ENCODE measurements around the gene KISS1R. TPM values are rescaled to one million over a fixed set of nuclear protein-coding genes. Genes with fewer than 3 reads are reported as not detected.

The KISS1R gene
- total RNA-seq, 1 experiment from 2014 or later, result not detected

DNA sequence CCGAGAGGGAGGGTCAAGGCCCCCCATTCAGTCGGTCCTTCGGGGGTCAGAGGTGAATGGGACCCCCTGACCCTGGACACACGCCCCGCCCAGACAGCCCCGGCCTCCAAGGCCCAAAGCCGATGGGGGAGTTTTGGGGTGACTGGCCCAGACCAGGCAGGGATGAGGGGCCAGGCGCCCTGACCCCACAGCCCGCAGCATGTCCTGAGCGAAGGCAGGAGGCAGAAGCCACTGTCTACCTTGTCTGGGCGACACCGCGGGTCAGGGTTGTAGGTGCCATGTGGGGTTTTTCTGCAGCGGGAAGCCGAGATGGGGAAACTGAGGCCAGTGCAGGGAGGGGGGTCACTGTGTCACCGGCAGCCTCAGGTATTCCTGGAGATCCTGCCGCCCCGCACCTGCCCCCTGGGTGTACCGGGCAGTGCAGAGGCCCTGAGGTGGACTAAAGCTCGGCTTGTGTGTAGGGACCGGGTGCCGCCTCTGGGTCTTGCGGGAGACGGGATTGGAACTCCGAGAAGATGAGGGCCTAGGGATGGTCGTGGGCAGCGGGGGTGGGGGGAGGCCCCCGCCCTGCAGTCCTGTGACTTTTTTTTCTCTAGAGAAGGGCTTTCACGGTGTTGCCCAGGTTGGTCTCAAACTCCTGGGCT is 17.2 kb downstream of the KISS1R start:
- H3K4me3 Mint-ChIP-seq (ENCODE audit: low read depth, unreplicated experiment), result no peak overlapping the region
- H3K27me3 Mint-ChIP-seq (ENCODE audit: unreplicated experiment), result peaks cover 19% of the 10 kb centered on the region
- peaks cover 6% of the 10 kb centered on the region for H3K36me3 Mint-ChIP-seq (ENCODE audit: insufficient read depth, unreplicated experiment)
- TF ChIP-seq, protein P1, sequence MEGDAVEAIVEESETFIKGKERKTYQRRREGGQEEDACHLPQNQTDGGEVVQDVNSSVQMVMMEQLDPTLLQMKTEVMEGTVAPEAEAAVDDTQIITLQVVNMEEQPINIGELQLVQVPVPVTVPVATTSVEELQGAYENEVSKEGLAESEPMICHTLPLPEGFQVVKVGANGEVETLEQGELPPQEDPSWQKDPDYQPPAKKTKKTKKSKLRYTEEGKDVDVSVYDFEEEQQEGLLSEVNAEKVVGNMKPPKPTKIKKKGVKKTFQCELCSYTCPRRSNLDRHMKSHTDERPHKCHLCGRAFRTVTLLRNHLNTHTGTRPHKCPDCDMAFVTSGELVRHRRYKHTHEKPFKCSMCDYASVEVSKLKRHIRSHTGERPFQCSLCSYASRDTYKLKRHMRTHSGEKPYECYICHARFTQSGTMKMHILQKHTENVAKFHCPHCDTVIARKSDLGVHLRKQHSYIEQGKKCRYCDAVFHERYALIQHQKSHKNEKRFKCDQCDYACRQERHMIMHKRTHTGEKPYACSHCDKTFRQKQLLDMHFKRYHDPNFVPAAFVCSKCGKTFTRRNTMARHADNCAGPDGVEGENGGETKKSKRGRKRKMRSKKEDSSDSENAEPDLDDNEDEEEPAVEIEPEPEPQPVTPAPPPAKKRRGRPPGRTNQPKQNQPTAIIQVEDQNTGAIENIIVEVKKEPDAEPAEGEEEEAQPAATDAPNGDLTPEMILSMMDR (IDR thresholded peaks at IDR 0.05; ENCODE audit: unreplicated experiment), result no peak
- DNase-seq, result no peak
- intact Hi-C loops (cut with micrococcal nuclease; ENCODE audit: unreplicated experiment), result no loop called here
- CTCF ChIA-PET, result no interaction called here
- BruUV-seq (replicated peaks), result no TSS peak
- no peaks in the 10 kb centered on the region for H3K4me1 Mint-ChIP-seq (ENCODE audit: low read depth, unreplicated experiment)
- no peaks in the 10 kb centered on the region for H3K9me3 Mint-ChIP-seq (ENCODE audit: low read depth, unreplicated experiment)
- no peak overlapping the region for H3K27ac Mint-ChIP-seq (ENCODE audit: unreplicated experiment)

DNA sequence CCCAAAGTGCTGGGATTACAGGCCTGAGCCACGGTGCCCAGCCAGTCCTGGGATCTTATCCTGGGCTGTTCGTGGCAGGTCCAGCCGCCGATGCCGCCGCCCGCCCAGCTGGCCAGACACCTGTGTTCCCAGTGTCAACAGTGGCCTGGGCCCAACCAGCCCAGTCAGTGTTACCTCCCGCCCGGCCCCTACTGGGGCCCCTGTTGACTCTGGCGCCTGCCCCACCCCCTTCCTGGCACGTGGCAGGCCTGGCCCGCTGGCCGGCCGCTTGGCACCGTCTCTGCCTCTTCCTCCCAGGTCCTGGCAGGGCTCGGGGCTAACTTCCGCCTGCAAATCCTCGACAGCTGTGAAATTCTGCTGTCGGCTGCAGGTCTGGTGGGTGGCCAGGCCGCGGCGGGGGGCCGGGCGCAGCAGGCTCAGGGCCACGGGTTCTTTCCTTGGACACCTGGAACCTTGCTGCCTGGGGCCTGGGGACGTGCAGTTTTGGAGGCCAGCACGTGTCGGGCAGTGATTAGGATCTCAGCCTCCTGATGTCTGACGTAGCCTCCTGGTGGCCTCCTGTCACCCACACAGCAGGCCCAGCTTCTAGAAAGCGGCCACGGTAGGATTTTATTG is 17.8 kb downstream of the KISS1R start:
- H3K4me3 Mint-ChIP-seq (ENCODE audit: low read depth, unreplicated experiment), result no peak overlapping the region
- peak; percentile 86 for DNase-seq
- no peak overlapping the region for H3K27ac Mint-ChIP-seq (ENCODE audit: unreplicated experiment)
- peaks cover 2% of the 10 kb centered on the region for H3K4me1 Mint-ChIP-seq (ENCODE audit: low read depth, unreplicated experiment)
- TF ChIP-seq, protein P1 (IDR thresholded peaks at IDR 0.05; ENCODE audit: unreplicated experiment), result no peak
- peaks cover 6% of the 10 kb centered on the region for H3K36me3 Mint-ChIP-seq (ENCODE audit: insufficient read depth, unreplicated experiment)
- peaks cover 26% of the 10 kb centered on the region for H3K27me3 Mint-ChIP-seq (ENCODE audit: unreplicated experiment)
- no peaks in the 10 kb centered on the region for H3K9me3 Mint-ChIP-seq (ENCODE audit: low read depth, unreplicated experiment)
- no TSS peak for BruUV-seq (replicated peaks)
- CTCF ChIA-PET, result no interaction called here
- intact Hi-C loops (cut with micrococcal nuclease; ENCODE audit: unreplicated experiment), result no loop called here

DNA sequence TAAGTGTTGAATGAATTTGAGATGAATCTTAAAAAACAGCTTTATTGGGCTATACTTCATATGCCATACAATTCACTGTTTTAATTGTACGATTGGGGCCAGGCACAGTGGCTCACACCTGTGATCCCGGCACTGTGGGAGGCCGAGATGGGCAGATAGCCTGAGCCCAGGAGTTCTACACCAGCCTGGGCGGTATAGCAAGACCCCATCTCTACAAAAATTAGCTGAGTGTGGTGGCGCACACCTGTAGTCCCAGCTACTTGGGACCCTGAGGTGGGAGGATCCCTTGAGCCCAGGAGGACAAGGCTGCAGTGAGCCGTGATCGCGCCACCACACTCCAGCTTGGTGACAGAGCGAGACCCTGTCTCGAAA is 19.0 kb downstream of the KISS1R start:
- Mint-ChIP-seq H3K27me3 (ENCODE audit: unreplicated experiment) (peaks cover 32% of the 10 kb centered on the region), H3K36me3 (ENCODE audit: insufficient read depth, unreplicated experiment) (peaks cover 12% of the 10 kb centered on the region), H3K4me1 (ENCODE audit: low read depth, unreplicated experiment) (peaks cover 9% of the 10 kb centered on the region), H3K4me3 (ENCODE audit: low read depth, unreplicated experiment) (no peak overlapping the region), H3K27ac (ENCODE audit: unreplicated experiment) (no peak overlapping the region), H3K9me3 (ENCODE audit: low read depth, unreplicated experiment) (no peaks in the 10 kb centered on the region)
- BruUV-seq (replicated peaks), result no TSS peak
- TF ChIP-seq, protein P1 (IDR thresholded peaks at IDR 0.05; ENCODE audit: unreplicated experiment), result no peak
- intact Hi-C loops (cut with micrococcal nuclease; ENCODE audit: unreplicated experiment), result no loop called here
- no peak for DNase-seq
- CTCF ChIA-PET, result no interaction called here

DNA sequence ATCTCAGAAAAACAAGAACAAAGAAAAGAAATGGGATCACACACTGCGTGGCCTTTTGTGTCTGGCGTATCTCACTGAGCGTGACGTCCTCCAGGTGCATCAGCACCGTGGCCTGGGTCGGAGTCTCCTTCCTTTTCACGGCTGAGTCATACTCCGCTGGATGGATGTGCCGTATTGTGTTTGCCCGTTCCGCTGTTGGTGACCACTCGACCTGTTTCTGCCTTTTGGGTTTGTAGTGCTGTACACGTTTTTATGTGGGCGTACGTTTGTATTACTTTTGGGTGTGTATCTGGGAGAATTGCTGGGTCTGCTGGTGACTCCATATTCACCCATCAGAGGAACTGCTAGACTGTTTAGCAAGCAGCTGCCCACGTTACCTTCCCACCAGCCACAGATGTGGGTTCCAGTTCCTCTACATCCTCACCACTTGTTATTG is 20.1 kb downstream of the KISS1R start:
- peaks cover 30% of the 10 kb centered on the region for H3K27me3 Mint-ChIP-seq (ENCODE audit: unreplicated experiment)
- H3K27ac Mint-ChIP-seq (ENCODE audit: unreplicated experiment), result no peak overlapping the region
- CTCF ChIA-PET, result no interaction called here

More for the DNA sequence above, 20.1 kb downstream of the KISS1R start:
- Mint-ChIP-seq H3K4me3 (ENCODE audit: low read depth, unreplicated experiment) (no peak overlapping the region), H3K4me1 (ENCODE audit: low read depth, unreplicated experiment) (peaks cover 17% of the 10 kb centered on the region), H3K36me3 (ENCODE audit: insufficient read depth, unreplicated experiment) (peaks cover 12% of the 10 kb centered on the region), H3K9me3 (ENCODE audit: low read depth, unreplicated experiment) (no peaks in the 10 kb centered on the region)
- intact Hi-C loops (cut with micrococcal nuclease; ENCODE audit: unreplicated experiment), result no loop called here
- BruUV-seq (replicated peaks), result no TSS peak
- no peak for DNase-seq
- TF ChIP-seq, protein P1 (IDR thresholded peaks at IDR 0.05; ENCODE audit: unreplicated experiment), result no peak

All from Calu3 (cell line).